Transverse colon (tissue), 4 donors: ENCODE results near the gene MEGF10. TPM values are rescaled to one million over a fixed set of nuclear protein-coding genes. Genes with fewer than 3 reads are reported as not detected.

ENCODE experiments used
- DNase-seq: peaks from one replicate; pipeline ENCODE4 v3.0.0-alpha.2; 2019
- H3K27ac ChIP-seq, 4 donors: fragments of 200-600 bp; sonication (generic); 2 replicates each; pipeline ENCODE4 v1.5.1; 2016 to 2018; ENCODE audit warnings: inconsistent platforms in 4 of 4
- H3K27me3 ChIP-seq: fragments of 200-600 bp; sonication (generic); 2 replicates; pipeline ENCODE4 v1.5.1; 2017; ENCODE audit warnings: inconsistent platforms
- H3K36me3 ChIP-seq, 4 donors: fragments of 200-600 bp; sonication (generic); 2 replicates each; pipeline ENCODE4 v1.5.1; 2017 to 2019; ENCODE audit warnings: inconsistent platforms in 4 of 4
- H3K4me1 ChIP-seq, 4 donors: fragments of 200-600 bp; sonication (generic); 2 replicates each; pipeline ENCODE4 v1.5.1; 2017 to 2020; ENCODE audit warnings: inconsistent platforms in 4 of 4
- H3K4me3 ChIP-seq, 4 donors: fragments of 200-600 bp; sonication (generic); 1 replicate in 1 of 4; 2 replicates in 3 of 4; pipeline versions ENCODE4 v1.5.1 to v1.6.1; 2017 to 2019; ENCODE audit warnings: inconsistent platforms in 4 of 4
- H3K9me3 ChIP-seq, 2 donors: fragments of 200-600 bp; sonication (generic); 2 replicates each; pipeline ENCODE4 v1.5.1; 2017 to 2019; ENCODE audit warnings: inconsistent platforms in 2 of 2
- CTCF ChIP-seq, 5 experiments: fragments of 200-600 bp in 3 of 5; fragments of 450-650 bp in 2 of 5; sonication (generic) in 3 of 5; IDR thresholded peaks; 1 replicate in 2 of 5; 2 replicates in 3 of 5; pipeline ENCODE4 v1.5.1; 2016 to 2017; ENCODE audit warnings: antibody characterized with exemption in 5 of 5, inconsistent platforms in 3 of 5, mild to moderate bottlenecking in 2 of 5, moderate library complexity in 1 of 5
- EP300 ChIP-seq: sonication (generic); formaldehyde crosslinking; IDR thresholded peaks from one replicate; pipeline ENCODE4 v1.6.1; 2017; ENCODE audit warnings: antibody characterized with exemption, low read depth
- POLR2A ChIP-seq: fragments of 450-650 bp; IDR thresholded peaks from one replicate; pipeline ENCODE4 v1.6.1; 2016; ENCODE audit warnings: antibody characterized with exemption, mild to moderate bottlenecking, moderate library complexity
- POLR2AphosphoS5 ChIP-seq, 3 donors: sonication (generic); formaldehyde crosslinking; IDR thresholded peaks; one replicate each; pipeline ENCODE4 v1.6.1; 2016; ENCODE audit warnings: antibody characterized with exemption in 3 of 3
- WGBS, 2 donors: methylation state at CpG; one replicate each; pipeline ENCODE4 v1.1.5; 2018; ENCODE audit warnings: low coverage in 1 of 2; 5-methylcytosine and 5-hydroxymethylcytosine counted together
- in situ Hi-C, 4 donors: fragments of 200-750 bp; cut with MboI; loops; one replicate each; pipeline versions ENCODE4 v1.15.0 to v1.15.1; 2017; ENCODE audit warnings: low sequenced_read_pairs in 3 of 4, low pct_ligation_motif_present in 1 of 4, low pct_unique_long_range_greater_than_20kb in 1 of 4
- intact Hi-C: fragments of 100-400 bp; cut with DNase I; formaldehyde crosslinking; loops from one replicate; pipeline ENCODE4 v1.15.1; 2023; ENCODE audit warnings: low total_unique reads
- total RNA-seq, 4 donors: library from RNA; depleted of rRNA; stranded (reverse); fragments of >200 nt; gene quantifications; one replicate each; pipeline ENCODE4 v1.1.0, GENCODE V29; 2016

Gene MEGF10
- total RNA-seq, 4 donors from 2014 or later, result 0.68 to 3.0 (median 2.9) TPM; not detected in 1

DNA sequence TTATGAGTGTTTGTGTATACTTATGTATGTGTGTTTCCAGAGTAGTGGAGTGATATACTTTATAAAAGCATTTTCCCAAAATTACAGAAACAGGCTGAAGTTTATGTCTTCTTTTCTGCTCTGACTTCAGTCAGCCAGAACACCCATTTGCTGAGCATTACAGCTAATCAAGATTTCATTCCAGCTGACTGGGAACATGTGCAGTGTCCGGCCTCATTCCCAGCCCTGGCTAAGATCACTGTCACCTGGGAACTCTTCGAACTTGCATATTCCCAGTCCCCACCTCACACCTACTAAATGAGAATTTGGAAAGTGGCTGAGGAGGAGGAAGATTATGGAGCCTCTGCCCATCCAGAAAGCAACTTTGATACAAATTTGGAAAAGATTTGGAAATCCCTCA lies 136.1 kb downstream of the MEGF10 start:
- no peak for DNase-seq
- in situ Hi-C loops, result no loop called here
- peaks cover 0 to 7% (median 0%) of the 10 kb centered on the region in 4 donors for H3K4me1 ChIP-seq
- H3K36me3 ChIP-seq, result no peaks in the 10 kb centered on the region
- 67 to 75% methylated on average over 2 of the region's 2 CpGs for WGBS, 2 donors
- no peak overlapping the region for H3K27ac ChIP-seq
- no peak for TF ChIP-seq POLR2AphosphoS5 (IDR thresholded peaks at IDR 0.05)
- TF ChIP-seq POLR2A, result no peak
- no peak for TF ChIP-seq CTCF (IDR thresholded peaks at IDR 0.05)
- TF ChIP-seq EP300, result no peak
- no peak overlapping the region for H3K4me3 ChIP-seq
- H3K27me3 ChIP-seq, result no peaks in the 10 kb centered on the region
- no peaks in the 10 kb centered on the region for H3K9me3 ChIP-seq
- intact Hi-C loops, result no loop called here

DNA sequence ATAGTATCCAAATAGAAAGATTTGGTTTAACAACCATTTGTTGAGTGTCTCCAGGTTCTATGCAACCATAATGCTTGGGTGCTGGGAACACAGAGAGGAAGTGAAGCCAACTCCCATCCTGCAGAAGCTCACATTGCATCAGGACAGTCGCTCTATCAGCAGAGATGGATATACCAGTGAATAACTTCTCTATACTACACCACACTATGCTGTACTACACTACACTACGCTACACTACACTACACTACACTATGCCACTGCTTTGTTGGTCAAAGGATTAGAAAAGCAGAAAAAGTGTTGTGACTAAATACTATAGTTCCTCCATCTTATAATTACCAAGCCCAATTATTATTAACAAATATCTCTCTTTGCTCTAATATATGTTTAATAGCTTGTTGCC lies 137.7 kb downstream of the MEGF10 start:
- no peak overlapping the region for H3K27ac ChIP-seq
- no peak for DNase-seq
- H3K4me1 ChIP-seq, result peaks cover 0 to 7% (median 0%) of the 10 kb centered on the region in 4 donors
- no peak for TF ChIP-seq EP300
- no peak for TF ChIP-seq POLR2AphosphoS5 (IDR thresholded peaks at IDR 0.05)
- TF ChIP-seq POLR2A, result no peak
- no peak for TF ChIP-seq CTCF (IDR thresholded peaks at IDR 0.05)
- no peak overlapping the region for H3K4me3 ChIP-seq
- in situ Hi-C loops, result no loop called here
- 93 to 100% methylated on average over 1 to 2 of the region's 2 CpGs for WGBS, 2 donors
- H3K27me3 ChIP-seq, result no peaks in the 10 kb centered on the region
- intact Hi-C loops, result no loop called here
- H3K36me3 ChIP-seq, result no peaks in the 10 kb centered on the region
- no peaks in the 10 kb centered on the region for H3K9me3 ChIP-seq

DNA sequence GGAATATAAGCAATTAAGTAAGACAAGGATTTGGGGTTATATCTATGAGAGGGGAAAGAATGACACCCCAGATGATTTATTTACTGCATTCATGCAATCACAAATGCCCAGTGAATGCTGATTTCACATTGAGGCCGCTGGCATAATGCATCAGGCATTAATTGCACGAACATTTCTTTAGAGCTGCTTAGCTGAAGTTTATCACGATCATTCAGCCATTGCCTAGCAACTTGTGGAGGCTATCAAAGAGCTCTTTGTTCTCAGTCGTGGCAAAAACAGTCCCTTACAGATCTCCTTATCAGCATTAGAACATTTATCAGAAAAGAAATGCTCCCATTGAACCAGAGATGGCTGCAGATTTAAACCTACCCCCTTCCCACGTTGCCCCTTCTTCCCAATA lies 138.2 kb downstream of the MEGF10 start:
- no peaks in the 10 kb centered on the region for H3K27me3 ChIP-seq
- WGBS, 2 donors, result 49 to 54% methylated on average over 3 to 5 of the region's 5 CpGs
- no peak overlapping the region for H3K4me3 ChIP-seq
- in situ Hi-C loops, result no loop called here
- peaks cover 0 to 7% (median 0%) of the 10 kb centered on the region in 4 donors for H3K4me1 ChIP-seq
- DNase-seq, result no peak
- intact Hi-C loops, result no loop called here
- no peak for TF ChIP-seq POLR2AphosphoS5 (IDR thresholded peaks at IDR 0.05)
- TF ChIP-seq CTCF (IDR thresholded peaks at IDR 0.05), result no peak
- no peak for TF ChIP-seq EP300
- no peak for TF ChIP-seq POLR2A
- no peaks in the 10 kb centered on the region for H3K9me3 ChIP-seq
- H3K36me3 ChIP-seq, result no peaks in the 10 kb centered on the region
- H3K27ac ChIP-seq, result no peak overlapping the region

DNA sequence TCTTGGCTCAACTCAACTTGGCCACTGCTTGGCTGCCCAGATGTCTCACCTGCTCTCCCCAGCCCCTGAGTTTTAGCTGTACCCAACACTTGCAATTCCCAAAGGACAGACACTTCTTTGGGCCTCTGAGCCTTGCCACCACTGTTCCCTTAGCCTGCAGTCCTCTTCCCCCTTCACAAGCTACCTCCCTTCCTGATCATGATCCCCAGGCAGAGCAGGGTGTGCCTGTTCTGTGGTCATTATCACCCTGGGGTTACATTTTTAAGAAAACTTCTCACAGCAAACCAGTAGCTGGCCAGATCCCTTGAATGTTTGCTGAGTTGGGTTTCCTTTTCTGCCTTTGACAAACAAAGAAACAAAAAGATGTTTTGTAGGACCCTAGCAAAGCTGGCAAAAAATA lies 139.3 kb downstream of the MEGF10 start:
- no peaks in the 10 kb centered on the region for H3K27me3 ChIP-seq
- intact Hi-C loops (no loop called here), in situ Hi-C loops (no loop called here)
- DNase-seq, result no peak
- H3K4me3 ChIP-seq, result no peak overlapping the region
- TF ChIP-seq EP300, result no peak
- no peak for TF ChIP-seq POLR2AphosphoS5 (IDR thresholded peaks at IDR 0.05)
- TF ChIP-seq POLR2A, result no peak
- no peak for TF ChIP-seq CTCF (IDR thresholded peaks at IDR 0.05)
- no peaks in the 10 kb centered on the region for H3K36me3 ChIP-seq
- no peaks in the 10 kb centered on the region for H3K9me3 ChIP-seq
- no peak overlapping the region for H3K27ac ChIP-seq
- peaks cover 0 to 7% (median 0%) of the 10 kb centered on the region in 4 donors for H3K4me1 ChIP-seq
